HepG2 (cell line): ENCODE results near the gene NUDT13.

ENCODE experiments used
- ARHGAP35 ChIP-seq: sonication (generic); formaldehyde crosslinking; IDR thresholded peaks from 2 replicates; pipeline ENCODE4 v1.9.0; 2022; ENCODE audit warnings: mild to moderate bottlenecking, inconsistent platforms, moderate library complexity, missing genetic modification reagents, borderline replicate concordance
- CREM ChIP-seq, 2 experiments: sonication (generic) in 1 of 2; formaldehyde crosslinking in 1 of 2; IDR thresholded peaks; 2 replicates each; pipeline versions ENCODE4 v1.4.0 to v1.6.1; 2016 to 2020; ENCODE audit warnings: antibody characterized with exemption in 1 of 2, mild to moderate bottlenecking in 1 of 2, missing genetic modification reagents in 1 of 2
- ETV6 ChIP-seq: sonication (generic); formaldehyde crosslinking; conservative IDR thresholded peaks from 2 replicates; pipeline ENCODE4 v1.4.0; 2020; ENCODE audit warnings: missing genetic modification reagents
- FOXK2 ChIP-seq: fragments of 450-650 bp; IDR thresholded peaks from 2 replicates; pipeline ENCODE4 v1.6.1; 2016
- MBNL3 ChIP-seq: fragments of 250-450 bp; sonication (Bioruptor Pico); conservative IDR thresholded peaks from 2 replicates; pipeline ENCODE4 v1.8.0; 2022; ENCODE audit warnings: mild to moderate bottlenecking, inconsistent platforms
- POLR2A ChIP-seq, 2 experiments: IDR thresholded peaks; 2 replicates each; pipeline ENCODE4 v1.6.1; 2011; ENCODE audit warnings: low read depth in 2 of 2, low read length in 2 of 2, mild to moderate bottlenecking in 1 of 2, moderate library complexity in 1 of 2; ENCODE audit not compliant: insufficient read depth in 1 of 2
- RAD21 ChIP-seq: fragments of 450-650 bp; formaldehyde crosslinking; IDR thresholded peaks from 2 replicates; pipeline ENCODE4 v1.5.0; 2020; ENCODE audit warnings: mild to moderate bottlenecking
- ZNF24 ChIP-seq: fragments of 450-650 bp; IDR thresholded peaks from 2 replicates; pipeline ENCODE4 v1.6.1; 2017; ENCODE audit warnings: antibody characterized with exemption, mild to moderate bottlenecking
- ZNF333 ChIP-seq: sonication (generic); formaldehyde crosslinking; IDR thresholded peaks from 2 replicates; pipeline ENCODE4 v1.4.0; 2020; ENCODE audit warnings: mild to moderate bottlenecking, missing genetic modification reagents, borderline replicate concordance
- TF ChIP-seq, protein P1 (sequence below): sonication (generic); formaldehyde crosslinking; IDR thresholded peaks from 2 replicates; pipeline ENCODE4 v1.5.0; 2020; ENCODE audit warnings: mild to moderate bottlenecking, missing genetic modification reagents, moderate library complexity
- TF ChIP-seq, protein P2 (sequence below): sonication (generic); formaldehyde crosslinking; IDR thresholded peaks from 2 replicates; pipeline ENCODE4 v1.8.1; 2023; ENCODE audit warnings: mild to moderate bottlenecking, missing genetic modification reagents

DNA sequence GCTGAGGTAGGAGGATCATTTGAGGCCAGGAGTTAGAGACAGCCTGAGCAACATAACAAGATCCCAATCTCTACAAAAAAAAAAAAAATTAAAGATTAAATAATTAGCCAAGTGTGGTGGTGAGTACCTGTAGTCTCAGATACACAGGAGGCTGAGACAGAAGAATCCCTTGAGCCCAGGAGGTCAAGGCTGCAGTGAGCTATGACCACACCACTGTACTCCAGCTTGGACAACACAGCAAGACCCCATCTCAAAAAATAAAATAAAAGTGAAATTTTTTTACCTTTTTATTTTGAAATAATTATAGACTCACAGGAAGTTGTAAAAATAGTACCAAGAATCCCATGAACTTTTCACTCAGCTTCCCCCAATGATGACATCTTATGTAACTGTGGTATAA, 62.6 kb downstream of the NUDT13 start:
- no peak for TF ChIP-seq ZNF333
- no peak for TF ChIP-seq FOXK2
- no peak for TF ChIP-seq ZNF24
- no peak for TF ChIP-seq RAD21 (CRISPR knock-in tag)
- no peak for TF ChIP-seq CREM (IDR thresholded peaks at IDR 0.05)
- no peak for TF ChIP-seq CREM (CRISPR knock-in tag; IDR thresholded peaks at IDR 0.05)
- TF ChIP-seq MBNL3 (CRISPR knock-in tag) = no peak
- TF ChIP-seq POLR2A (IDR thresholded peaks at IDR 0.05; ENCODE audit: insufficient read depth in 1 of 2, low read depth in 2 of 2, low read length in 2 of 2) = no peak
- TF ChIP-seq, protein P1, sequence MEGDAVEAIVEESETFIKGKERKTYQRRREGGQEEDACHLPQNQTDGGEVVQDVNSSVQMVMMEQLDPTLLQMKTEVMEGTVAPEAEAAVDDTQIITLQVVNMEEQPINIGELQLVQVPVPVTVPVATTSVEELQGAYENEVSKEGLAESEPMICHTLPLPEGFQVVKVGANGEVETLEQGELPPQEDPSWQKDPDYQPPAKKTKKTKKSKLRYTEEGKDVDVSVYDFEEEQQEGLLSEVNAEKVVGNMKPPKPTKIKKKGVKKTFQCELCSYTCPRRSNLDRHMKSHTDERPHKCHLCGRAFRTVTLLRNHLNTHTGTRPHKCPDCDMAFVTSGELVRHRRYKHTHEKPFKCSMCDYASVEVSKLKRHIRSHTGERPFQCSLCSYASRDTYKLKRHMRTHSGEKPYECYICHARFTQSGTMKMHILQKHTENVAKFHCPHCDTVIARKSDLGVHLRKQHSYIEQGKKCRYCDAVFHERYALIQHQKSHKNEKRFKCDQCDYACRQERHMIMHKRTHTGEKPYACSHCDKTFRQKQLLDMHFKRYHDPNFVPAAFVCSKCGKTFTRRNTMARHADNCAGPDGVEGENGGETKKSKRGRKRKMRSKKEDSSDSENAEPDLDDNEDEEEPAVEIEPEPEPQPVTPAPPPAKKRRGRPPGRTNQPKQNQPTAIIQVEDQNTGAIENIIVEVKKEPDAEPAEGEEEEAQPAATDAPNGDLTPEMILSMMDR (CRISPR knock-in tag) = no peak
- no peak for TF ChIP-seq ETV6 (CRISPR knock-in tag)
- TF ChIP-seq, protein P2, sequence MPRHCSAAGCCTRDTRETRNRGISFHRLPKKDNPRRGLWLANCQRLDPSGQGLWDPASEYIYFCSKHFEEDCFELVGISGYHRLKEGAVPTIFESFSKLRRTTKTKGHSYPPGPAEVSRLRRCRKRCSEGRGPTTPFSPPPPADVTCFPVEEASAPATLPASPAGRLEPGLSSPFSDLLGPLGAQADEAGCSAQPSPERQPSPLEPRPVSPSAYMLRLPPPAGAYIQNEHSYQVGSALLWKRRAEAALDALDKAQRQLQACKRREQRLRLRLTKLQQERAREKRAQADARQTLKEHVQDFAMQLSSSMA (CRISPR knock-in tag) = no peak
- TF ChIP-seq ARHGAP35 = no peak
